ENCODE results near the gene MARVELD3. TPM values are rescaled to one million over a fixed set of nuclear protein-coding genes. Genes with fewer than 3 reads are reported as not detected.

Gene MARVELD3
- polyA plus RNA-seq, 2 of the 4 experiments (the other 2 are of a cell fraction), result 0.17 to 0.25 TPM

DNA sequence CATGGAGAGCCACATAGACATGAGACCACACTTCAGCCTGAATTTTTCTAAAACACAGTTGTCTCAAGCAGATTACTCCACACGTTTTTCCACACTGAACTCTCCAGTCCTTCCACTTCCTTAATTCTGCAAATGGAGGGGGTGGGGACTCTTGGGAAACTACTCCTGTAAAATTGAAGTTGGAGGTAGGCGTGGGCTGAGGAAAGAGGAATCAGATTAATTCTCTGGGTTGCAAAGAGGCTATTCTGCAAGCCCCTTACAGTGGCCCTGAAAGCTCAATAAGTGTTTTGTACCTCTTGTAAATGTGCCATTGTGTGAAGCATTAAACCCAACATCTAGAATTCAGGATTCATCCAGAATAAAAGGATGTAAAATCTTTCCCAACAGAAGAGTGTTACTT, 9.6 kb downstream of the MARVELD3 start (continued):
- no peak for TF ChIP-seq TFCP2L1 (CRISPR knock-in tag; IDR thresholded peaks at IDR 0.05)
- TF ChIP-seq ZC3H11A (IDR thresholded peaks at IDR 0.05), result no peak
- TF ChIP-seq, protein P1, sequence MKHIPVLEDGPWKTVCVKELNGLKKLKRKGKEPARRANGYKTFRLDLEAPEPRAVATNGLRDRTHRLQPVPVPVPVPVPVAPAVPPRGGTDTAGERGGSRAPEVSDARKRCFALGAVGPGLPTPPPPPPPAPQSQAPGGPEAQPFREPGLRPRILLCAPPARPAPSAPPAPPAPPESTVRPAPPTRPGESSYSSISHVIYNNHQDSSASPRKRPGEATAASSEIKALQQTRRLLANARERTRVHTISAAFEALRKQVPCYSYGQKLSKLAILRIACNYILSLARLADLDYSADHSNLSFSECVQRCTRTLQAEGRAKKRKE (CRISPR knock-in tag; IDR thresholded peaks at IDR 0.05; ENCODE audit: low read depth), result no peak
- TF ChIP-seq, protein P2, sequence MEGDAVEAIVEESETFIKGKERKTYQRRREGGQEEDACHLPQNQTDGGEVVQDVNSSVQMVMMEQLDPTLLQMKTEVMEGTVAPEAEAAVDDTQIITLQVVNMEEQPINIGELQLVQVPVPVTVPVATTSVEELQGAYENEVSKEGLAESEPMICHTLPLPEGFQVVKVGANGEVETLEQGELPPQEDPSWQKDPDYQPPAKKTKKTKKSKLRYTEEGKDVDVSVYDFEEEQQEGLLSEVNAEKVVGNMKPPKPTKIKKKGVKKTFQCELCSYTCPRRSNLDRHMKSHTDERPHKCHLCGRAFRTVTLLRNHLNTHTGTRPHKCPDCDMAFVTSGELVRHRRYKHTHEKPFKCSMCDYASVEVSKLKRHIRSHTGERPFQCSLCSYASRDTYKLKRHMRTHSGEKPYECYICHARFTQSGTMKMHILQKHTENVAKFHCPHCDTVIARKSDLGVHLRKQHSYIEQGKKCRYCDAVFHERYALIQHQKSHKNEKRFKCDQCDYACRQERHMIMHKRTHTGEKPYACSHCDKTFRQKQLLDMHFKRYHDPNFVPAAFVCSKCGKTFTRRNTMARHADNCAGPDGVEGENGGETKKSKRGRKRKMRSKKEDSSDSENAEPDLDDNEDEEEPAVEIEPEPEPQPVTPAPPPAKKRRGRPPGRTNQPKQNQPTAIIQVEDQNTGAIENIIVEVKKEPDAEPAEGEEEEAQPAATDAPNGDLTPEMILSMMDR (IDR thresholded peaks at IDR 0.05), result no peak
- TF ChIP-seq POLR2A (IDR thresholded peaks at IDR 0.05; ENCODE audit: low read length), result no peak
- TF ChIP-seq, protein P3, sequence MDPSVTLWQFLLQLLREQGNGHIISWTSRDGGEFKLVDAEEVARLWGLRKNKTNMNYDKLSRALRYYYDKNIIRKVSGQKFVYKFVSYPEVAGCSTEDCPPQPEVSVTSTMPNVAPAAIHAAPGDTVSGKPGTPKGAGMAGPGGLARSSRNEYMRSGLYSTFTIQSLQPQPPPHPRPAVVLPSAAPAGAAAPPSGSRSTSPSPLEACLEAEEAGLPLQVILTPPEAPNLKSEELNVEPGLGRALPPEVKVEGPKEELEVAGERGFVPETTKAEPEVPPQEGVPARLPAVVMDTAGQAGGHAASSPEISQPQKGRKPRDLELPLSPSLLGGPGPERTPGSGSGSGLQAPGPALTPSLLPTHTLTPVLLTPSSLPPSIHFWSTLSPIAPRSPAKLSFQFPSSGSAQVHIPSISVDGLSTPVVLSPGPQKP (IDR thresholded peaks at IDR 0.05; ENCODE audit: low read depth, low read length), result no peak

DNA sequence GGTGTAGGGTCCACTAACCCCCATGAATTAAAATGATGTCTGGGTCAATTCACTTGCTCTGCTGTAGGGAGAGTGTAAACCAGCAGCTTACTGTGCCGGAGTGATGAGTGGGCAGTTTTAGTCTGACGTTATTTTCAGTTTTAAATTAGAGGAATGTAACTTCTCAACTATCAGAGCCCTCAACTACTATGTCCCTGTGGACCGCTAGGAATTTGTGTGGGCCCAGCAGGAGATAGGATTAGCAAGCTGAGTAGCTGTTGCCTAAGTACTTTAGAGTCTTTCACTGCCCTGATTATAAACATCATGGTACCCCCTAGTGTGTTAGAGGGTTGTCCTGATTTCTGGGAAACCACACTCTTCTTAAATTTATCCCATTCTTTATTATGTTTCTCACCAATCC, 11.4 kb downstream of the MARVELD3 start:
- ChIA-PET POLR2A (no interaction called here), CTCF (interaction anchor here (1.2 kb wide), 1 partner anchor 27 kb away, joined by 5 read pairs; no protein-coding TSS in a partner anchor)
- WGBS (ENCODE audit: missing lambda C conversion rate), result 87% methylated on average over 3 of the region's 3 CpGs
- DNase-seq (ENCODE audit: low read depth in 1 of 2, low spot score in 1 of 2), result no peak
- no peak overlapping the region for H3K27ac ChIP-seq
- H3K4me3 ChIP-seq, result no peak overlapping the region
- no peak for ATAC-seq
- no peak for FAIRE-seq
- H3K4me2 ChIP-seq, result no peak overlapping the region
- H3K4me1 ChIP-seq, result no peaks in the 10 kb centered on the region
- TF ChIP-seq HEYL (CRISPR knock-in tag; IDR thresholded peaks at IDR 0.05), result no peak
- TF ChIP-seq HOXB5 (CRISPR knock-in tag; IDR thresholded peaks at IDR 0.05), result no peak
- TF ChIP-seq NFE2L2 (conservative IDR thresholded peaks at IDR 0.05; ENCODE audit: low read length), result no peak
- TF ChIP-seq RFX5 (IDR thresholded peaks at IDR 0.05), result no peak
- no peak for TF ChIP-seq NPAS2 (CRISPR knock-in tag; IDR thresholded peaks at IDR 0.05; ENCODE audit: borderline replicate concordance)
- no peak for TF ChIP-seq ZSCAN20 (CRISPR knock-in tag; IDR thresholded peaks at IDR 0.05)
- TF ChIP-seq KDM5A (IDR thresholded peaks at IDR 0.05), result no peak
- TF ChIP-seq POLR2AphosphoS2 (conservative IDR thresholded peaks at IDR 0.05; ENCODE audit: low read length), result no peak
- TF ChIP-seq PHF8 (IDR thresholded peaks at IDR 0.05; ENCODE audit: borderline replicate concordance, low read depth), result no peak
- TF ChIP-seq, protein P4, sequence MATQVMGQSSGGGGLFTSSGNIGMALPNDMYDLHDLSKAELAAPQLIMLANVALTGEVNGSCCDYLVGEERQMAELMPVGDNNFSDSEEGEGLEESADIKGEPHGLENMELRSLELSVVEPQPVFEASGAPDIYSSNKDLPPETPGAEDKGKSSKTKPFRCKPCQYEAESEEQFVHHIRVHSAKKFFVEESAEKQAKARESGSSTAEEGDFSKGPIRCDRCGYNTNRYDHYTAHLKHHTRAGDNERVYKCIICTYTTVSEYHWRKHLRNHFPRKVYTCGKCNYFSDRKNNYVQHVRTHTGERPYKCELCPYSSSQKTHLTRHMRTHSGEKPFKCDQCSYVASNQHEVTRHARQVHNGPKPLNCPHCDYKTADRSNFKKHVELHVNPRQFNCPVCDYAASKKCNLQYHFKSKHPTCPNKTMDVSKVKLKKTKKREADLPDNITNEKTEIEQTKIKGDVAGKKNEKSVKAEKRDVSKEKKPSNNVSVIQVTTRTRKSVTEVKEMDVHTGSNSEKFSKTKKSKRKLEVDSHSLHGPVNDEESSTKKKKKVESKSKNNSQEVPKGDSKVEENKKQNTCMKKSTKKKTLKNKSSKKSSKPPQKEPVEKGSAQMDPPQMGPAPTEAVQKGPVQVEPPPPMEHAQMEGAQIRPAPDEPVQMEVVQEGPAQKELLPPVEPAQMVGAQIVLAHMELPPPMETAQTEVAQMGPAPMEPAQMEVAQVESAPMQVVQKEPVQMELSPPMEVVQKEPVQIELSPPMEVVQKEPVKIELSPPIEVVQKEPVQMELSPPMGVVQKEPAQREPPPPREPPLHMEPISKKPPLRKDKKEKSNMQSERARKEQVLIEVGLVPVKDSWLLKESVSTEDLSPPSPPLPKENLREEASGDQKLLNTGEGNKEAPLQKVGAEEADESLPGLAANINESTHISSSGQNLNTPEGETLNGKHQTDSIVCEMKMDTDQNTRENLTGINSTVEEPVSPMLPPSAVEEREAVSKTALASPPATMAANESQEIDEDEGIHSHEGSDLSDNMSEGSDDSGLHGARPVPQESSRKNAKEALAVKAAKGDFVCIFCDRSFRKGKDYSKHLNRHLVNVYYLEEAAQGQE (IDR thresholded peaks at IDR 0.05), result no peak
- no peak for TF ChIP-seq CHD2 (IDR thresholded peaks at IDR 0.05; ENCODE audit: low read length, partially characterized antibody)
- TF ChIP-seq HOXA7 (CRISPR knock-in tag; IDR thresholded peaks at IDR 0.05), result no peak
- no peak for TF ChIP-seq MAZ (IDR thresholded peaks at IDR 0.05; ENCODE audit: borderline replicate concordance, low read depth, low read length)
- TF ChIP-seq SREBF2 (IDR thresholded peaks at IDR 0.05), result no peak
- no peak for TF ChIP-seq MAFK (IDR thresholded peaks at IDR 0.05; ENCODE audit: partially characterized antibody)
- no peak for TF ChIP-seq RARB (CRISPR knock-in tag; IDR thresholded peaks at IDR 0.05)
- H3K9me3 ChIP-seq, result no peaks in the 10 kb centered on the region

Measured in A549 (cell line).